H9 (cell line): ENCODE results near the gene THRAP3. TPM values are rescaled to one million over a fixed set of nuclear protein-coding genes. Genes with fewer than 3 reads are reported as not detected.
A peak's percentile ranks its signal among the peaks of the same experiment; 100 is the strongest.

Experiments
- DNase-seq: peaks from one replicate; pipeline ENCODE4 v3.0.0-alpha.2; 2017
- H2AFZ ChIP-seq: one replicate; pipeline ENCODE4 v1.6.1; 2013; ENCODE audit warnings: mild to moderate bottlenecking, low read length, control low read depth, moderate library complexity
- H2AK5ac ChIP-seq: 2 replicates; pipeline ENCODE4 v1.6.1; 2013; ENCODE audit warnings: low read length, control low read depth, mixed read lengths; ENCODE audit not compliant: insufficient read length
- H2BK120ac ChIP-seq: one replicate; pipeline ENCODE4 v1.6.1; 2013; ENCODE audit warnings: low read depth, mild to moderate bottlenecking, low read length, control low read depth, inconsistent platforms; ENCODE audit not compliant: poor library complexity, severe bottlenecking
- H2BK12ac ChIP-seq: 2 replicates; pipeline ENCODE4 v1.6.1; 2013; ENCODE audit warnings: low read length, control low read depth, mixed read lengths, low read depth; ENCODE audit not compliant: insufficient read length
- H2BK15ac ChIP-seq: 2 replicates; pipeline ENCODE4 v1.6.1; 2013; ENCODE audit warnings: low read depth, low read length, control low read depth
- H2BK20ac ChIP-seq: one replicate; pipeline ENCODE4 v1.6.1; 2013; ENCODE audit warnings: low read depth, mild to moderate bottlenecking, low read length, control low read depth, inconsistent platforms; ENCODE audit not compliant: poor library complexity, severe bottlenecking
- H2BK5ac ChIP-seq: 2 replicates; pipeline ENCODE4 v1.6.1; 2013; ENCODE audit warnings: low read length, control low read depth, mixed read lengths; ENCODE audit not compliant: insufficient read length
- H3K14ac ChIP-seq: 2 replicates; pipeline ENCODE4 v1.6.1; 2013; ENCODE audit warnings: low read length, control low read depth; ENCODE audit not compliant: insufficient read depth
- H3K18ac ChIP-seq: 2 replicates; pipeline ENCODE4 v1.6.1; 2013; ENCODE audit warnings: low read depth, mild to moderate bottlenecking, mixed read lengths, low read length, control low read depth; ENCODE audit not compliant: insufficient read length
- H3K23ac ChIP-seq: 2 replicates; pipeline ENCODE4 v1.6.1; 2013; ENCODE audit warnings: low read length, control low read depth, mixed read lengths, low read depth; ENCODE audit not compliant: insufficient read length
- H3K23me2 ChIP-seq: 2 replicates; pipeline ENCODE4 v1.6.1; 2013; ENCODE audit warnings: low read depth, mild to moderate bottlenecking, mixed read lengths, low read length, control low read depth; ENCODE audit not compliant: insufficient read length, poor library complexity, severe bottlenecking
- H3K27ac ChIP-seq: 2 replicates; pipeline ENCODE4 v1.5.1; 2013; ENCODE audit warnings: low read length, control low read depth, mixed read lengths, low read depth; ENCODE audit not compliant: insufficient read length
- H3K27me3 ChIP-seq: 2 replicates; pipeline ENCODE4 v1.6.1; 2013; ENCODE audit warnings: low read length, control low read depth, inconsistent platforms; ENCODE audit not compliant: insufficient read depth
- H3K4ac ChIP-seq: 2 replicates; pipeline ENCODE4 v1.6.1; 2013; ENCODE audit warnings: low read depth, mild to moderate bottlenecking, control low read depth, inconsistent platforms, low read length, moderate library complexity
- H3K4me1 ChIP-seq: 2 replicates; pipeline ENCODE4 v1.6.1; 2013; ENCODE audit warnings: low read length, control low read depth, inconsistent platforms; ENCODE audit not compliant: insufficient read depth
- H3K4me2 ChIP-seq: 2 replicates; pipeline ENCODE4 v1.6.1; 2013; ENCODE audit warnings: low read length, control low read depth, mixed read lengths; ENCODE audit not compliant: insufficient read length, insufficient read depth
- H3K56ac ChIP-seq: 2 replicates; pipeline ENCODE4 v1.6.1; 2013; ENCODE audit warnings: low read depth, mild to moderate bottlenecking, mixed read lengths, low read length, control low read depth; ENCODE audit not compliant: insufficient read length
- H3K79me1 ChIP-seq: 2 replicates; pipeline ENCODE4 v1.6.1; 2013; ENCODE audit warnings: low read depth, mild to moderate bottlenecking, moderate library complexity, low read length, control low read depth, inconsistent platforms; ENCODE audit not compliant: insufficient read depth, poor library complexity, severe bottlenecking
- H3K79me2 ChIP-seq: 2 replicates; pipeline ENCODE4 v1.6.1; 2013; ENCODE audit warnings: low read length, control low read depth, inconsistent platforms; ENCODE audit not compliant: insufficient read depth
- H3K9ac ChIP-seq: 2 replicates; pipeline ENCODE4 v1.6.1; 2013; ENCODE audit warnings: low read length, control low read depth, mixed read lengths; ENCODE audit not compliant: insufficient read length; ENCODE audit errors: extremely low read depth
- H3K9me3 ChIP-seq: one replicate; pipeline ENCODE4 v1.6.1; 2013; ENCODE audit warnings: low read depth, low read length, inconsistent platforms; ENCODE audit not compliant: control insufficient read depth
- H3T11ph ChIP-seq: one replicate; pipeline ENCODE4 v1.6.1; 2013; ENCODE audit warnings: mild to moderate bottlenecking, low read length, control low read depth, inconsistent platforms
- H4K20me1 ChIP-seq: one replicate; pipeline ENCODE4 v1.6.1; 2013; ENCODE audit not compliant: control insufficient read depth, insufficient read length, insufficient read depth
- H4K5ac ChIP-seq: 2 replicates; pipeline ENCODE4 v1.6.1; 2013; ENCODE audit warnings: low read depth, mild to moderate bottlenecking, mixed read lengths, low read length, control low read depth; ENCODE audit not compliant: insufficient read length
- H4K8ac ChIP-seq: replicated peaks from 2 replicates; pipeline ENCODE4 v1.6.1; 2013; ENCODE audit warnings: low read length, control low read depth, mixed read lengths, low read depth; ENCODE audit not compliant: insufficient read length
- H4K91ac ChIP-seq: 2 replicates; pipeline ENCODE4 v1.6.1; 2013; ENCODE audit warnings: low read depth, mild to moderate bottlenecking, moderate library complexity, mixed read lengths, low read length, control low read depth; ENCODE audit not compliant: insufficient read length
- H3K27ac Mint-ChIP-seq, 3 experiments: 2 replicates in 2 of 3; 3 replicates in 1 of 3; pipeline ENCODE4 v1.8.0; 2020 to 2021; ENCODE audit warnings: mixed read lengths in 3 of 3, mild to moderate bottlenecking in 1 of 3, moderate library complexity in 1 of 3
- H3K27me3 Mint-ChIP-seq: 2 replicates; pipeline ENCODE4 v1.8.0; 2021; ENCODE audit warnings: low read depth, mild to moderate bottlenecking, moderate library complexity, mixed read lengths
- H3K36me3 Mint-ChIP-seq, 3 experiments: 2 replicates in 2 of 3; 3 replicates in 1 of 3; pipeline ENCODE4 v1.8.0; 2020 to 2021; ENCODE audit warnings: low read depth in 3 of 3, mixed read lengths in 3 of 3; ENCODE audit not compliant: insufficient read depth in 1 of 3
- H3K4me1 Mint-ChIP-seq, 2 experiments: 2 replicates each; pipeline ENCODE4 v1.8.0; 2020; ENCODE audit warnings: mixed read lengths in 2 of 2
- H3K4me3 Mint-ChIP-seq, 2 experiments: 2 replicates in 1 of 2; 3 replicates in 1 of 2; pipeline ENCODE4 v1.8.0; 2020 to 2021; ENCODE audit warnings: mild to moderate bottlenecking in 2 of 2, mixed read lengths in 2 of 2, moderate library complexity in 1 of 2
- H3K9me3 Mint-ChIP-seq, 2 experiments: 2 replicates in 1 of 2; 3 replicates in 1 of 2; pipeline ENCODE4 v1.8.0; 2020; ENCODE audit warnings: mild to moderate bottlenecking in 2 of 2, mixed read lengths in 2 of 2, moderate library complexity in 1 of 2
- WGBS: extraction: QIAGEN DNeasy Blood & Tissue Kit; methylation state at CpG from one replicate; pipeline ENCODE4 v1.1.7; 2013; ENCODE audit warnings: missing lambda C conversion rate, low lambda C conversion rate, mixed read lengths; ENCODE audit not compliant: insufficient read length; ENCODE audit errors: extremely low coverage; 5-methylcytosine and 5-hydroxymethylcytosine counted together
- total RNA-seq: library from RNA; stranded (reverse); gene quantifications from 2 replicates; pipeline ENCODE4 v1.2.1, GENCODE V29; 2021
- TF ChIP-seq, protein P1 (sequence below): fragments of 200-600 bp; sonication (generic); conservative IDR thresholded peaks from 3 replicates; pipeline ENCODE4 v1.8.0; 2021; ENCODE audit warnings: antibody characterized with exemption, mild to moderate bottlenecking

Gene THRAP3
- total RNA-seq, 1 experiment from 2014 or later, result 186 TPM

DNA sequence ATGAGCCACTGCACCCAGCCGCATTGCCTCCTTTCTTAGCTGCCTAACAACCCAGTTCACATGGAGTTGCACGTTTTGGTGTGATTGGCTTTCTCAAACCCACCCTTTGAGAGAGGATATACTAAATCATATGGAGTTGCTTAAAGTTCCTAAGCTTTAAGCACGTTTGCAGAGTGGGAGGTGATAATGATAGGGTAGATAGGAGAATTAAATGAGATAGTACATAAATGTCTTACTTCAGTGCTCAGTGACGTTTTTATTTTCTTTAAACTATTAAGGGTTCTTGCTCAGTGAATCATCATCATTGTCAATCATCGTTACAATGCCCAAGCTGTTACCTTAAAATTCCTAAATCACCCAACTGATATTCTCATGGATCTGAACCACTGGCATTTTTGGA, 79.0 kb downstream of the THRAP3 start:
- Histone ChIP-seq H3K23me2 (peaks cover 8% of the 10 kb centered on the region), H3K9ac (no peak overlapping the region), H3K14ac (no peak overlapping the region), H4K8ac (no peak overlapping the region), H4K20me1 (no peaks in the 10 kb centered on the region), H2AFZ (no peak overlapping the region), H2BK5ac (no peak overlapping the region), H3K4ac (no peak overlapping the region), H2BK120ac (no peak overlapping the region), H3T11ph (no peak overlapping the region), H2BK15ac (no peak overlapping the region), H3K9me3 (no peaks in the 10 kb centered on the region), H4K91ac (no peak overlapping the region), H3K27me3 (no peaks in the 10 kb centered on the region), H3K27ac (no peak overlapping the region), H3K18ac (no peak overlapping the region), H3K4me2 (no peak overlapping the region), H3K79me1 (no peaks in the 10 kb centered on the region), H3K56ac (no peak overlapping the region), H2BK12ac (no peak overlapping the region), H2AK5ac (no peak overlapping the region), H3K4me1 (peaks cover 3% of the 10 kb centered on the region; the same call in 1 of the 2 replicates), H4K5ac (no peak overlapping the region), H3K23ac (no peak overlapping the region), H3K79me2 (no peaks in the 10 kb centered on the region), H2BK20ac (no peak overlapping the region)
- no peak for DNase-seq
- peak overlapping the region in 2 of 3 experiments; percentile 34 to 71; a peak in 1 of 7 replicates for H3K27ac Mint-ChIP-seq
- TF ChIP-seq, protein P1, sequence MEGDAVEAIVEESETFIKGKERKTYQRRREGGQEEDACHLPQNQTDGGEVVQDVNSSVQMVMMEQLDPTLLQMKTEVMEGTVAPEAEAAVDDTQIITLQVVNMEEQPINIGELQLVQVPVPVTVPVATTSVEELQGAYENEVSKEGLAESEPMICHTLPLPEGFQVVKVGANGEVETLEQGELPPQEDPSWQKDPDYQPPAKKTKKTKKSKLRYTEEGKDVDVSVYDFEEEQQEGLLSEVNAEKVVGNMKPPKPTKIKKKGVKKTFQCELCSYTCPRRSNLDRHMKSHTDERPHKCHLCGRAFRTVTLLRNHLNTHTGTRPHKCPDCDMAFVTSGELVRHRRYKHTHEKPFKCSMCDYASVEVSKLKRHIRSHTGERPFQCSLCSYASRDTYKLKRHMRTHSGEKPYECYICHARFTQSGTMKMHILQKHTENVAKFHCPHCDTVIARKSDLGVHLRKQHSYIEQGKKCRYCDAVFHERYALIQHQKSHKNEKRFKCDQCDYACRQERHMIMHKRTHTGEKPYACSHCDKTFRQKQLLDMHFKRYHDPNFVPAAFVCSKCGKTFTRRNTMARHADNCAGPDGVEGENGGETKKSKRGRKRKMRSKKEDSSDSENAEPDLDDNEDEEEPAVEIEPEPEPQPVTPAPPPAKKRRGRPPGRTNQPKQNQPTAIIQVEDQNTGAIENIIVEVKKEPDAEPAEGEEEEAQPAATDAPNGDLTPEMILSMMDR, result no peak
- peaks cover 29 to 67% (median 59%) of the 10 kb centered on the region in 3 experiments; a peak in 6 of 7 replicates for H3K36me3 Mint-ChIP-seq
- H3K4me3 Mint-ChIP-seq, result no peak overlapping the region
- WGBS, result no CpG with 5 or more reads among the region's 5 CpGs
- H3K9me3 Mint-ChIP-seq, result no peaks in the 10 kb centered on the region
- no peaks in the 10 kb centered on the region; the same call in 1 of the 2 replicates for H3K27me3 Mint-ChIP-seq
- H3K4me1 Mint-ChIP-seq, result peaks cover 16 to 22% of the 10 kb centered on the region in 2 experiments
